AG09309 (cell line): ENCODE results near the gene COL28A1.

Source experiments
- DNase-seq: peaks from one replicate; pipeline ENCODE4 v3.0.0-alpha.2; 2010; ENCODE audit warnings: low read depth
- H3K4me3 ChIP-seq: 2 replicates; pipeline ENCODE4 v1.5.1; 2011; ENCODE audit warnings: mild to moderate bottlenecking, low read depth, low read length, moderate library complexity; ENCODE audit not compliant: control insufficient read depth
- CTCF ChIP-seq: IDR thresholded peaks from 2 replicates; pipeline ENCODE4 v1.5.1; 2011; ENCODE audit warnings: mild to moderate bottlenecking, low read depth, low read length, inconsistent platforms; ENCODE audit not compliant: insufficient read depth, control insufficient read depth; ENCODE audit errors: missing control alignments

COL28A1 gene

GRCh38 chr7:7432979-7433378, 102.7 kb downstream of the COL28A1 start:
- no peak for TF ChIP-seq CTCF
- H3K4me3 ChIP-seq, result no peak overlapping the region
- DNase-seq, result no peak

GRCh38 chr7:7428806-7429205, 106.9 kb downstream of the COL28A1 start:
- TF ChIP-seq CTCF, result no peak
- peak; percentile 87 for DNase-seq
- no peak overlapping the region for H3K4me3 ChIP-seq

- TF ChIP-seq CTCF, result no peak
- DNase-seq, result no peak
- H3K4me3 ChIP-seq, result no peak overlapping the region
Measured at GRCh38 chr7:7427363-7427762, 108.3 kb downstream of the COL28A1 start.

GRCh38 chr7:7426676-7427075, 109.0 kb downstream of the COL28A1 start:
- no peak for TF ChIP-seq CTCF
- DNase-seq, result no peak
- no peak overlapping the region for H3K4me3 ChIP-seq

GRCh38 chr7:7425321-7425720, 110.4 kb downstream of the COL28A1 start:
- no peak overlapping the region for H3K4me3 ChIP-seq
- no peak for TF ChIP-seq CTCF
- DNase-seq, result no peak

GRCh38 chr7:7424151-7424873, 111.4 kb downstream of the COL28A1 start:
- TF ChIP-seq CTCF, result peak; percentile 88
- DNase-seq, result no peak
- peak overlapping the region; percentile 37 for H3K4me3 ChIP-seq

- TF ChIP-seq CTCF, result no peak
- DNase-seq, result no peak
- no peak overlapping the region for H3K4me3 ChIP-seq
Measured at GRCh38 chr7:7422641-7423040, 113.0 kb downstream of the COL28A1 start.
